OCI-LY3 (cell line): ENCODE data around the gene SLC13A2.

Source experiments
- H2AFZ ChIP-seq: fragments of 200-600, 300-600 bp; shearing (Covaris generic); 2 replicates; pipeline ENCODE4 v1.6.0; 2014; ENCODE audit warnings: antibody characterized with exemption, low read depth, low read length
- H3K27ac ChIP-seq: fragments of 200-600, 300-600 bp; sonication (generic); 2 replicates; pipeline ENCODE4 v1.5.1; 2014; ENCODE audit warnings: mild to moderate bottlenecking, low read length, moderate library complexity, mixed read lengths
- H3K27me3 ChIP-seq: fragments of 200-600, 300-600 bp; sonication (generic); 2 replicates; pipeline ENCODE4 v1.6.1; 2014; ENCODE audit warnings: low read depth, low read length, mixed read lengths
- H3K36me3 ChIP-seq: fragments of 200-600, 300-600 bp; sonication (generic); replicated peaks from 2 replicates; pipeline ENCODE3; 2014; ENCODE audit warnings: low read depth, low read length, mixed read lengths
- H3K4me1 ChIP-seq: fragments of 300-600, 200-600 bp; sonication (generic); 2 replicates; pipeline ENCODE4 v1.6.1; 2014; ENCODE audit warnings: low read length, mixed read lengths
- H3K4me2 ChIP-seq: fragments of 200-600, 300-600 bp; sonication (generic); 2 replicates; pipeline ENCODE4 v1.6.1; 2014; ENCODE audit warnings: low read length, mixed read lengths
- H3K4me3 ChIP-seq: fragments of 300-600, 200-600 bp; sonication (generic); 2 replicates; pipeline ENCODE4 v1.5.1; 2014; ENCODE audit warnings: antibody characterized with exemption, mild to moderate bottlenecking, low read length, moderate library complexity
- H3K79me2 ChIP-seq: fragments of 300-600, 200-600 bp; shearing (Covaris generic); 2 replicates; pipeline ENCODE4 v1.6.1; 2014; ENCODE audit warnings: mild to moderate bottlenecking, low read length, mixed read lengths
- H3K9ac ChIP-seq: fragments of 300-600, 200-600 bp; shearing (Covaris generic); 2 replicates; pipeline ENCODE4 v1.6.0; 2014; ENCODE audit warnings: mild to moderate bottlenecking, low read length, moderate library complexity
- H3K9me3 ChIP-seq: fragments of 200-600, 300-600 bp; shearing (Covaris generic); 2 replicates; pipeline ENCODE4 v1.6.1; 2014; ENCODE audit warnings: low read length, mixed read lengths; ENCODE audit not compliant: insufficient read depth
- H4K20me1 ChIP-seq: fragments of 200-600, 300-600 bp; sonication (generic); 2 replicates; pipeline ENCODE4 v1.6.1; 2016; ENCODE audit warnings: low read length, mixed read lengths; ENCODE audit not compliant: insufficient read depth
- CTCF ChIP-seq: fragments of 200-600, 300-600 bp; sonication (generic); IDR thresholded peaks from 2 replicates; pipeline ENCODE4 v1.5.1; 2014; ENCODE audit warnings: antibody characterized with exemption, low read length, low read depth
- EZH2phosphoT487 ChIP-seq: fragments of 200-600 bp; shearing (Covaris generic); IDR thresholded peaks from 2 replicates; pipeline ENCODE4 v1.6.1; 2018; ENCODE audit warnings: antibody characterized with exemption, mixed run types, low read depth

The SLC13A2 gene

GRCh38 chr17:28547096-28547622 is 73.7 kb downstream of the SLC13A2 start:
- Histone ChIP-seq H3K4me3 (peak overlapping the region; percentile 96), H3K4me2 (peak overlapping the region; percentile 87), H3K36me3 (peaks cover 48% of the 10 kb centered on the region), H2AFZ (no peak overlapping the region), H3K9me3 (no peaks in the 10 kb centered on the region), H3K27me3 (no peaks in the 10 kb centered on the region), H3K79me2 (peaks cover 53% of the 10 kb centered on the region), H4K20me1 (no peaks in the 10 kb centered on the region), H3K4me1 (peaks cover 58% of the 10 kb centered on the region), H3K9ac (peak overlapping the region; percentile 91; the same call in 1 of the 2 replicates), H3K27ac (peak overlapping the region; percentile 98)
- TF ChIP-seq EZH2phosphoT487 (no peak), CTCF (no peak)
